NCI-H2171 (cell line): ENCODE results near the gene MSI2.

Source experiments
- DNase-seq: peaks from one replicate; lab custom pipeline; 2025; lab: John Stamatoyannopoulos, UW

MSI2 gene

DNA sequence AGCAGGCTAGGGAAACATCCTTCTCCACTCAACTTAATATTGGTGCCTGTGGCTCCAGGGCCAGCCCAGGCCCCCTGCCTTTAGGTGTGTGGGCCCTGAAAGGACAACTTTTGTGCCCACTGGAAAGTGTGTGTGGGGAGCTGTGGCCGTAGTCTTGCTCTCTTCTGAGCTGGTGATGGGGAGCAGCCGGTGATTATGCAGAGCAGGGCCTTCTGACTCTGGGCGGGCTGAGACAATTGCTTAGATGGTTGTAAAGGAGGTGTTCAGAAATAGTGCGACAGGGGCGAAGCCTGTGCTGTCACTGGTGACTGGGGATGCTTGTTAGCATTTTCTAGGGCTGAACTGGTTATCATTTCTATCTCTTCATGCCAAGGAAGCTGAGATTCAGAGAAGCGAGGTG lies 62.6 kb downstream of the MSI2 start:
- DNase-seq, result no peak

DNA sequence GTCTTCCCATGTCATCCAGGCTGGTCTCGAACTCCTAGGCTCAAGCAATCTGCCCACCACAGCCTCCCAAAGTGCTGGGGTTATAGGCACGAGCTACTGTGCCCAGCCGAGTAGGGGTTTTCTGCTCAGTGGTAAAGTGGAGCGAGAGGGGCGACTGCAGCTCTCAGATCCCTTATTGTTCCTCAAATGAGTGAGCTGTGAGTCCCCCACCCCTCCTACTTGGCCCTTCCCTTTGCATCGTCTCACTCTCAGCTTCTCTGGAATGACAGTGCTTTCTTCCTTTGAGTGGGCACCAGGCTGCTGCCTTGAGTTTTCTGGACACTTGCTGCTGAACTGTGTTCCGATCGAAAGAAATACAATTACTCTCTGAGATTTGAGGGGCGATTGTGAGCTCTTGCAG lies 63.5 kb downstream of the MSI2 start:
- DNase-seq, result no peak

DNA sequence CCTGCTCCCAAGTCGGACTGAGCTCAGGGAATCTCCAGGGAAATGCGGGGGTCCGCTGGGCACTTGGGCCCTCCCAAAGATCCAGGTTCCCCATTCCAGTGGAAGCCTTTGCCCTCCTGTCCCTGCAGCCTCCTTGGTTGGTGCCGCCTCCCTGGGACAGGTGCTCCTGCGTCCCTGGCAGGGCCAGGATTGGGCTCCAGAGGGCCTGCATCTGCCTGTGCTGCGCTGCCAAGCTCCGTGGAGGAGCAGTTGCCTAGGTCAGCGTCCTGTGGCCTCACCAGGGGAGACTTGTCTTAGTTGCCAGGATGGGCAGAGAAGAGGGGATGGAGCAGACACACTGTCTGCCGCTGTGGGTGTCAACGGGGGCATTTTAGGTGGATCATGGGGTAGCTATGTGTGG lies 67.1 kb downstream of the MSI2 start:
- DNase-seq, result no peak

DNA sequence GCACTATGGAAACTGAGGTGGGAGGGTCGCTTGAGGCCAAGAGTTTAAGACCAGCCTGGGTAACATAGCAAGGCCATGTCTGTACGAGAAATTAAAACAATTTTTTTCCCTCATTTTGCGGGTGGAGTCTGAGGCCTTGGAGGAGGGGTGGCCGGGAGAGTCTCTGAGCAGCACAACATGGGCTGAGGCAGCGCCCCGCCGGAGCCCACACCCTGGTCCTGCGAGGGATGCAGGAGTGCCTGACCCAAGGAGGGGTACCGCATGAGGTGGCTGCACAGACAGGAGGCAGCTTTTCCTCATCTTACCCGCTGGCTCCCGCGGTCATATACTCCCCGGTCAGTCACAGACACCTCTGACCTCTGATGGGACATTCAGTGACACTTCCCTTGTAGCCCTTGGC lies 67.7 kb downstream of the MSI2 start:
- no peak for DNase-seq

DNA sequence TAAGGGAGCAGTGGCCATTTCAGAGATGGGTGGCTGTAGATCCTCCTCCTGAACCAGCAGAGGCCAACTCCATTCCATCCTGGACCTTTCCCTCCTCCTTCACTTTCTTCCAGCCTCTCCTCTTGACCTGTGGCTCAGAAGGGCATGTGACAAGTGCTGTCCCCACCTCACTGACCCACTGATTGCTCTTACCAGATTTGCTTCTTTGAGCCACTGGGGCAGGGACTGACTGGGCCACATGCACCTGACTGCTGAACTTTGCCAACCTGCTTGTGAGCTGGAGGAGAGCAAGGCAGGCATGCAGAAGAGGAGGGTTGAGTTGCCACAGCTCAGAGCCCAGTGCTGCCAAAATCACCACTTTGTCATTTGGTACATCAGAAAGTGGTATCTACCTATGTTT lies 68.3 kb downstream of the MSI2 start:
- DNase-seq, result no peak

DNA sequence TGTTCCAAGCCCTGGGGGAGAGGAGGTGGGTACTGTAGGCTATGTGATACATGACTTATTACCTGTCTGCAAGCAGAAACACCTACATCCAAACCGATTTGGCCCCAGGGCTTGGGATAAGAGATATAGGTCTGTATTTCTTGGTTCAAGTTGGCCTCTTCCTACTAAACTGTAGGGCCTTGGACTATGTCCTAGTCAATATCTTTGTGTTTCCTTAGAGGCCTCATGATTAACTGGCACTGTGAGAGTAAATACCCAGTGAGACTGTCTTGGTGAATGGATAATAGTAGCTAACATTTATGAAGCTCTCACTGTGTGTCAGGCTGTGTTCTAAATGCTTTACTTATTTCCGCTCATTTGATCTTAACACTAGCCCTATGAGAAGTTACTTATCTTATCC lies 70.0 kb downstream of the MSI2 start:
- DNase-seq, result no peak

DNA sequence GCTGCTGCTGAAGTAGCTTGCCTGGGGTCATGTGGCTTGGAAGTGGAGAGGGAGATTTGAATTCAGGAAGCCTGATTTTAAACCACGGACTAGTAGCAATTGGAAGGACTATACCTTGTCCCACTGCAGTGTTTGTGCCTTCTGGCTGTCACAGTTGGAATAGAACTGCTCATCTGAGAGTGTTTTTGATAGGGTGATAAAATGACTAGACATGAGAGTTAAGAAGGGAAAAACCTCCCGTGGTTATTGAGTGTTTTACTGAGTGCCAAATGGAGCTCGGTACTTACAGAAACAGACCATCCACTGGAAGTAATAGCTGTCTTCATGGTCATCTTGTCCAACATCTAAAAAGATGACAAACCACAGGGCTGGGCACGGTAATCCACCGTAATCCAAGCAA lies 70.4 kb downstream of the MSI2 start:
- no peak for DNase-seq

DNA sequence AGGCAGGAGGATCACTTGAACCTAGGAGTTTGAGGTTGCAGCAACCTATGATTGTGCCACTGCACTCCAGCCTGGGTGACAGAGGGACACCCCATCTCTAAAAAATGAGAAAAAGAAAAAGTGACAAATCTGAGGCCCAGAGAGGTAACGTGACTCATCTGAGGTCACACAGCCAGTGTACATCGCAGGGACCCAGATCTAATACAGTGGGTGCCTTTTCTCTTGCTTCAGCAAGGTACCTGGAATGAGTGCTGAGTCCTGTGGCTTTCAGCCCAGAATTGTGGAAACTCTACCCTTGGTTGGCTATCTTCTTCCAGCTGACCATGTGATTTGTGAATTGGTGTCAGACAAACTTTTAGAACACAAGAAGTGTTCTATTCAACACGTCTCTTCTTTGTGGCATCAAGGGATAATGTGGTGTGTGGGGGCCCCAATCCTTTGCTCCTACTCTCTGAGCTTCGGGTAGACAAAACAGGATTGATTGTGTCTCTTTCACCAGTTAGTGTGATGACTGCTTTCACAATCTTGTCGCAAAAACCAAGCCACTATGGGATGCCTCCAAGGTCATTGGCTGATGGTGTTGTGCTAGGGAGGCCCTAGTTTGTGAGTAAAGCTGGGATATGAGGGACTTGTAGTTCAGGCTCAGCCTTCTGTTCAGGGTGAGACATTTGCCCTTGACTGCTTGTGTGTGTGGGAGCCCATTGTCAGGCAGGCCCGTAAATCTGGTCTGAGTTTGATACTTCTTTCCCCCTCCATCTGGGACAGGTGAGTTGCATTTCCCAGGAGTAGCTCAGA lies 71.0 kb downstream of the MSI2 start:
- DNase-seq, result no peak

DNA sequence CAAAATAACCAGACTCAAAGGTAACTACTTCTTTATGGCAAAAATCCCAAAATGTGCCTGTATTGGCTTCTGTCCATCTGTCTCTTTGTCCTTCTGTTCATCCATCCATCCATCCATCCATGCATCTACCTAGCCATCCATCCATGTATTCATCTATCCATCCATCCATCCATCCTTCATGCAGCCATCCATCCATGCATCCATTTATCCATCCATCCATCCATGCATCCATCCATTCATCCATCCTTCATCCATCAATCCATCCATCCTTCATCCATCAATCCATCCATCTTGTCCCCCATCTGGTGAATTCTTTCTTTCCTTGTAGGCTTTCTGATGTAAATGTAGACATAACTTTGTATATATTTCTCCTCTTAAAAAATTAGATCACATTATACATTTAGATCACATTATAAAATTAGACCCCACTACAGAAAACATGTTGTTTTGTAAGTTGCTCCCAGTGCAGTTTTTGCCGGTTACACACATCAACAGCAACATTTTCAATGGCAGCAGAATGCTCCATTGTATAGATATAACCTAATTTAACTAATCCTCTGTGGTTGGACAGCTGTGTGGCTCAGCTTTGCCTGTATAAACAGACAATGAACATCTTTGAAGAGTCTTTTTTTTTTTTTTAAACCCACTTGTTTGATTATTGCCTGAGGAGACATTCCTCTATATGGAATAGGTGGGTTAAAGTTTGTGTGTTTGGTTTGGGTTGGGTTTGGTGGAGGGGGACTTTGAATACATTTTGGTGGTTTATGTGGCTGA lies 72.0 kb downstream of the MSI2 start:
- no peak for DNase-seq

DNA sequence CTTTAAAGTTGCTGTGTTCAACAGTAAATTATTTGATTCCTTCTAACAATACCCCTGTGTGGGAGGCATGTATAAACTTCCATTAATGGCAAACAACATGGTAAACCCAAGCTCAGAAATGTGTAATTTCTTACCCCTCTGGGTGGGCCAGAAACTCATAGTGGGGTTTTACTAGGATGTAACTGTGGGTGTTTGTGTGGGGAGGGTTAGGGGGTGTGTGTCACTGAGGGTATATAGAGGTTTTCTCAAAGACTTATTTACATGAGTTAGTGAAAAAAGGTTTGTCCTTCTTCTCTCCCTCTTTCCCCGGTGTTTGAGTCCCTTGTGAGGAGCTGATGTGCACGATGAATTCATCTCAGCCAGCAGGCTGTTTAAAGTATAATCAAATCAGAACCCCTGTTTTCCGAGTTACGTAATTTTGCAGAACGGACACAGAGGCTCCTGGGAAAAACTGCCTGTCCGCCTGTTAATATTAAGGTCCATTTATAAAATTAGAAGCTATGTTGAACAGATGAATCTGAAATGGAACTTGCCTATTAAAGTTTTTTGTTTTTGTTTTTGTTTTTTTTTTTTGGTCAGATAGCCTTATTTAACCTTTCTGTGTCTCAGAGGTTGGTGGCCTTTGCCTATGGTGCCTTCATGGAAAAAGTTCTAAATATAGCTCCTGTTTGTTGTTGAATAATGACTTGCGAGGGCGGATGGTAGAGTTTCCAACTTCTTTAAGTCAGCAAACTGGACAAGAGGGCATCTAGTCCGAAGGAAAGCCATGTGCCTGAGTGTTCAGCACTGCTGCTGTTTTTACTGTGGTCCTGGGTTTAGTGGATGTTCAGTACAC lies 73.3 kb downstream of the MSI2 start:
- no peak for DNase-seq

DNA sequence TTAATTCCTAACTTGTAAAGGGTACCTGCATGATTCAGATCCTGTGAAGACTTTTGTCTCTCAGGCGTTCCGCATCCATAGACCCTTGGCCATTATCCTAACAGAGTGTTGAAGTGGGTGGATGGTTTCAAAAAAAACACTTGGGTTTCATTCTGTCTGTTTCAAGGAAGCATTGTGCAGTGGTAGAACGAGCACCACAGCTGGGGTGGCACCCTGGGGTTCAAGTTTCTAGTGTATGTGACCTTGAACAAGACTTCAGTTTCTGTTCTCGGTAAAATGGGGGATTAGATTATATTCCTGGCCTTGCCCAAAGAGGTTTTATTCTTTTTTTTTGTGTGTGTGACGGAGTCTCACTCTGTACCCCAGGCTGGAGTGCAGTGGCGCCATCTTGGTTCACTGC lies 74.3 kb downstream of the MSI2 start:
- no peak for DNase-seq

DNA sequence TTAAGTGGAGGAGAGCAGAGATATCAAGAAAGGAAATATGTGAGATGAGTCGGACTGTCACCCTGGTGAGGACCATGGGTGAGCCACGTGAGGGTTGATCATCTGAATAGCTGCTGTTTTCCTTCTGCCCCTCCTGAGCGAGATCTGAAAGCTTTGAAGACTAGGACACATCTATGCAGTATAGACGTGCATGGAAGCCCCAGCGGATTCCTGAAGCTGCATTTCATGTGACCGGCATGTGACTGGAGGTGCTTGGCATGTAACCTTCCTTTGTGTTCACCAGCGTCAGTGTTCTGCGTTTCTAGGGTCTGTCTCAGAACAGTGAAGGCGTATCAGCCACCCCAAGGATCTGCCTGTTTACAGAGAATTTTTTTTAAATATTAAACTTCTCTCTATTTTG lies 75.1 kb downstream of the MSI2 start:
- DNase-seq, result no peak

DNA sequence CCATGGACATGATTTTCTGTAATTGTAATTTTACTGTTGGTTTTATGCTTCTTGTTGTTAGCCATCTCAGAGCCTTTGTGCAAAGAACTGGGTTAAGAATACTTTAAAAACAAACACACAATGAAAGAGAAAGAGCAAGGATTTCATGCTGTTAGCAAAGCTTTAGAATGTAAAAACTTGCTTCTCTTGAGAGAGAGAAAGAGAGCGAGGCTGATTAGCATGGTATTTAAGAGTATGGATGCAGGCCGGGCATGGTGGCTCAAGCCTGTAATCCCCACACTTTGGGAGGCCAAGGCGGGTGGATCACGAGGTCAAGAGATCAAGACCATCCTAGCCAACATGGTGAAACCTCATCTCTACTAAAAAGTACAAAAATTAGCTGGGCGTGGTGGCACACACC lies 76.2 kb downstream of the MSI2 start:
- no peak for DNase-seq

DNA sequence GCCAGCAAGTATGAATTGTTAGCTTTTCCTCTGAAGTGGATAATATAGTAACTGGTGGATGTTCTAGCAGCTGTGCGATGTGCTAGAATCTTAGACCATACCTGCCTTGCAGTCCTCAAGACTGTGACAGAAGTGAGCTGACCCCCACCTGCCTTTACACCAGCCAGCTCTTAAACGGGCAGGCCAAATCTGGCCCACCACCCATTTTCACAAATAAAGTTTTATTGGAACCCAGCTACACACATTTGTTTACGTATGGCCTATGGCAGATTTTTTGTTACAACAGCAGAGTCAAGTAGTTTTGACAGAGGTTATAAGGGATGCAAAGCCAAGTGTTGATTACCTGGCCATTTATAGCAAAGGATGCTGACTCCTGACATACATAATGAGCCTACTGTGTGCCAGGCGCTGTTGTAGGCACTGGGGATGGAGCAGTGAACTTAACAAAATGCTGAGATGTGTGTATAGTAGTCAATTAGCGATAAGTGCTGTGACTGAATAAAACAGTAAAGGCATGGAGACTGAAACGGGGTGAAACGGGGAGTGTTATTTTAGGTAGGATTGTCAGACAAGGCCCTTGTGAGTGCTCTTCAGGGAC lies 79.0 kb downstream of the MSI2 start:
- DNase-seq, result no peak

DNA sequence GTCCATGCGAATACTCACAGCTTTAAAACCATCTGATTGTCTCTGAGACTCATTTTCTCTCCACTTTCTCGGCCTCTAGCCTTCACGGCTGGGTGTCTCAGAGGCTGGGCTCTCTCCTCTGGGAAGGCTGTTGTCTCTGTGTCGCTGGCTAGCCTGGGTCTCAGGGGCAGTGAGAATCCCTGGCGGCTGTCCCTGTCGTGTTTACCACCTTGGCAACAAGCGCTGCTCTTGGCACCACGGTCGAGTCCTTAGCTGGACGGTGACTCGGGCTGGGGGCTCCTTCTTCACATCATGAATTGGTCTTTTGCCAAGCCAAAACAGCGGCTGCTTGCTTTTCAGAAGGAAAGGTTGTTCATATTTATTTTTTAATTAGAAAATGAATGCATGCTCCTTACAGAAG lies 81.1 kb downstream of the MSI2 start:
- DNase-seq, result no peak

DNA sequence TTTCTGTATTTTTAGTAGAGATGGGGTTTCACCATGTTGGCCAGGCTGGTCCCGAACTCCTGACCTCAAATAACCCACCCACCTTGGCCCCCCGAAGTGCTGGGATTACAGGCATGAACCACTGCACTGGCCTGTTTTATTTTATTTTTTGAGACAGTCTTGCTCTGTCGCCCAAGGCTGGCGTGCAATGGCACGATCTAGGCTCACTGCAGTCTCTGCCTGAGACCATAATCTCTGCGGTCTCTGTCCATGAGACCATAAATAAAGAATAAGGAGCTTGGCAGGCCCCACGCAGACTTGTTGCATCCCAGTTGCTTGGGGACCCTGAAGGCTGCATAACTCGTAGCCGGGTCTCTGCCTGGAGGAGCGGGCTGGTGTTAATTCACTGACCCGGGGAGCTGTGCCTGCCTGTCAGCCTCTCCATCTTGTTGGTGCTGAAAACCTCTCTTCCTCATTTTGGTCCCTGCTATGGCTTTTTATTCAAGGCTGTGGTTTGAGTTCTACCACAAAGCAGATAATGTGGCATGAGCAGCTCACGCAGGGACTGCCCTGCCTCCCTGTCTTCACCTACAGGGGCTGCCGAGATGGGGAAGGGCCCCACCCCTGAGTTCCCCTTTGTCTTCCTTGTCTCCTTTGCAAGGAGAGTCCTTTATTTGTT lies 82.1 kb downstream of the MSI2 start:
- no peak for DNase-seq

DNA sequence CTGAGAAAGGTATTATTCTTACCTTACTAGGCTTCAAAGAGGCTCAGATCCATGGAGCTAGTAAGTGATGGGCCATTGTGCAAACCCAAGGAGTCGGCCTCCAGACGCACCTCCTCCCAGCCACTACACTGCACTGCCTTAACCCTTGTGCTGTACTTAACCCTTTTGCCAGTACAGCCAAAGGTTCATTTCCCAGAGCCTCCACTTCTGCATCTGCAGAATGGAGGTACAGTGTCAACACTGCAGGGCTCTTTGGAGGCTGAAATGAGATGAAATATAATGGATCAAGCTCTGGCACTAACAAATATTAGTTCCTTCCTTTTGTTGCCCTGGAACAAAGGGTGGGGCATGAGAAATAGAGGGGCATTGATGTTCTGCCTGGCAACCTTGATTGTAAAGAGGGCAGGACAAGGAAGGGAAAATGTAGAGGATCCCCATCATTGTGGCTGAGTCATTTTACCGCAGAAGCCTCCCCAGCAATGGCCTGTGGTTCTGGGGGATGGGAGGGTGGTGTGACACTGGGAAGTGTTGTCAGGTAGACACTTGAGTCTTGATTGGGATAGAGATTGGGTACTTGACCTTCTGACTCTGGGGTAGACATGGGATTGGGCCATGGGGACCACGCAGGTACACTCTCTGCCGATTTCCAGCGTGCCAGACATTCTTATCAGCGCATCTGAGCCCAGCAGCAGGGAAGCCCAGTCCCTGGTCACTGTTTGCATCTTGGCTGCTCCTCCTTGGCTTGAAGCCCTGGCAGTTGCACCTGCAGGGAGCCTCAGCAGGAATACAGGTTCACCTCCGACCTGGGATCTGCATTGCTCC lies 84.0 kb downstream of the MSI2 start:
- no peak for DNase-seq

DNA sequence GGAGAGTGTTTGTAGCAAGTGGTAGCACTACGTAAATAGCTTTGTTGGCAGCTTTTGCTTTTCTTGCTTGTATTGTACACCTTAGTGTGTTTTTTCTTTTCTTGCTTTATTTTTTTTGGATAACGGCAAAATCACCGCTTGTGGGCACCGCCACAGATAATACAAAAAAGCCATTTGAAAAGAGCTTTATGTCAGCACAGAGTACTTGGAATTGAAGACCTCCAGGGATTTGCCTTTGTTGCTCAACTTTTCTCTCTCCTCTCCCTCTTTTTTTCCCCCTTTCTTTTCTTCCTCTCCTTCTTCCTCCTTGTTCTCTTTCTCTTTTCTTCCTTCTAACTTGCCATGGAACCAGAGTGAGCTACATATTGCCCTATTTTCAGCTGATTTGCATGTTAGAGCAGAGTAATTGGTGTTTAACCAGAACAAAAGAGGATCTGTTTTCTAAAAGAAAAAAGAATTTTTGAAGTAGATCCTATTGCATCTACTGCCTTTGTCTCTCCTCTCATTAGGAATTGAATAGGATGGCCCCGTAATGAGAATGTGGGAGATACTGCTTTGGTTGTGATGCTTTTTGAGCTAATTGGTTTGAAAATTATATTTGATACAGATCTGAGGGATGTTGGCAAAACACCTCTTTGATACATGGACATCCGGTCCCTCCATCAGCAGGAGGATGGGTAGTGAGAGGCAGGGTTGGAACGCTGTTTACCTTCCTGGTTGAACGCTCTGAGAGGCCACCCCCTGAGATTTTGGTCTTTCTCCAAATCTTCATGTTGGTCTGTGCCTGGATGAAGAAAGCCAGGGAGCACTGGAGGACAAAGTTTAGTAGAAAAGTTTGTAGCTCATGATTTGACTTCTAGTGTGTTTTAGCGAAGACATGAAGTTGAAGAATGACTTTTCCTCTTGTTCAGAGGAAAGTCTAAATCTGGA lies 85.6 kb downstream of the MSI2 start:
- DNase-seq, result no peak

DNA sequence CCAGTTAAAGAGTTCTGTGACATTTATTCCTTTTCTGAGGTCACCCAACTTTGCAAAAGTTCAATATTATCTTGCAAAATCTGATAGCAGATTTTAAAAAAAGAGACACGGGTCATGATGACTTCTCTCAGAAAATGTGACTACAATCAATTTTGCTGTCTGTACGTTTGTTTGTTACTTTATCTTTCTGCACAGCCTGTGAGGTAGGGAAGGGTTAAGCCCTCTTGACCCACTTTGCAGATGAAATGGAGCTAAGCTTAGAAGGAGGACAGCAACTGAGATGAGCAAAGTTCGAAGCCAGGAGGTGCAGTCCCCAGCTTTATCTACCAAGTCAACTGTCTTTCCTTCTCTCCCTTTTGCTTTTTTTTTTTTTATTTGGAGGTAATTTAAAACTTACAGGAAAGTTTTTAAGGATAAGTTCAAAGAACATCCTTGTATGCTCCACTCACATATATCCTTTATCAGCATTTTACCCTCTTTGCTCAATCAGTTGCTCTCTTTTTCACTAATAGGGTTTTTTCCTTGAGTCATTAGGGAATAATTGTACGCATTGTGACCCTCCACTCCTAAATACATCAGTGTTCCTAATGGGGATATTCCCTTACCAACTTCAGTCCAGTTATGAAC lies 86.8 kb downstream of the MSI2 start:
- no peak for DNase-seq
